Measurements from ENCODE around the gene MANEAL. TPM values are rescaled to one million over a fixed set of nuclear protein-coding genes. Genes with fewer than 3 reads are reported as not detected.
"Not testable (repeated sequence)": the region's sequence is repeated elsewhere in the genome, so short reads cannot be mapped to it uniquely, and the experiment has no call there.

The MANEAL gene
- total and polyA plus RNA-seq, 2 donors, result 3.1 to 3.3 TPM

GRCh38 chr1:37764414-37764825, 29.2 kb upstream of the MANEAL start:
- H3K4me1 ChIP-seq (ENCODE audit: insufficient read depth), result no peaks in the 10 kb centered on the region
- no peak for DNase-seq (ENCODE audit: extremely low spot score)
- WGBS, result 3% methylated on average over 29 of the region's 29 CpGs
- no peak overlapping the region for H3K4me3 ChIP-seq (ENCODE audit: low read depth, low read length)
- H3K27ac ChIP-seq (ENCODE audit: low read depth), result no peak overlapping the region
- H3K36me3 ChIP-seq (ENCODE audit: insufficient read depth), result no peaks in the 10 kb centered on the region

GRCh38 chr1:37764888-37765441, 28.7 kb upstream of the MANEAL start, which contains the start of gene EPHA10:
Gene EPHA10, minus strand, starts transcription at chr1:37765120. Its CDS starts 54 bp downstream, at chr1:37765066.
- Histone ChIP-seq H3K27ac (ENCODE audit: low read depth) (no peak within 1 kb of the TSS), H3K36me3 (ENCODE audit: insufficient read depth) (no peaks in the 10 kb centered on the region), H3K4me3 (ENCODE audit: low read depth, low read length) (no peak within 1 kb of the TSS), H3K4me1 (ENCODE audit: insufficient read depth) (no peaks in the 10 kb centered on the region)
- WGBS, result 2% methylated on average over 33 of the region's 33 CpGs
- DNase-seq (ENCODE audit: extremely low spot score), result peak; percentile 14

- no peaks in the 10 kb centered on the region for H3K36me3 ChIP-seq (ENCODE audit: insufficient read depth)
- 6% methylated on average over 27 of the region's 27 CpGs for WGBS
- H3K4me3 ChIP-seq (ENCODE audit: low read depth, low read length), result no peak overlapping the region
- no peak for DNase-seq (ENCODE audit: extremely low spot score)
- H3K4me1 ChIP-seq (ENCODE audit: insufficient read depth), result no peaks in the 10 kb centered on the region
- H3K27ac ChIP-seq (ENCODE audit: low read depth), result no peak overlapping the region
These were observed 27.6 kb upstream of the MANEAL start for GRCh38 chr1:37765916-37766664.

- Histone ChIP-seq H3K27ac (ENCODE audit: low read depth) (no peak overlapping the region), H3K4me1 (ENCODE audit: insufficient read depth) (no peaks in the 10 kb centered on the region), H3K4me3 (ENCODE audit: low read depth, low read length) (no peak overlapping the region), H3K36me3 (ENCODE audit: insufficient read depth) (no peaks in the 10 kb centered on the region)
- WGBS, result 8% methylated on average over 2 of the region's 2 CpGs
- no peak for DNase-seq (ENCODE audit: extremely low spot score)
These were observed 26.2 kb upstream of the MANEAL start for GRCh38 chr1:37767488-37767887.

GRCh38 chr1:37771440-37771839, 22.2 kb upstream of the MANEAL start:
- H3K4me3 ChIP-seq (ENCODE audit: low read depth, low read length); H3K27ac ChIP-seq (ENCODE audit: low read depth); DNase-seq (ENCODE audit: extremely low spot score); H3K4me1 ChIP-seq (ENCODE audit: insufficient read depth); H3K36me3 ChIP-seq (ENCODE audit: insufficient read depth): not testable (repeated sequence)

DNA sequence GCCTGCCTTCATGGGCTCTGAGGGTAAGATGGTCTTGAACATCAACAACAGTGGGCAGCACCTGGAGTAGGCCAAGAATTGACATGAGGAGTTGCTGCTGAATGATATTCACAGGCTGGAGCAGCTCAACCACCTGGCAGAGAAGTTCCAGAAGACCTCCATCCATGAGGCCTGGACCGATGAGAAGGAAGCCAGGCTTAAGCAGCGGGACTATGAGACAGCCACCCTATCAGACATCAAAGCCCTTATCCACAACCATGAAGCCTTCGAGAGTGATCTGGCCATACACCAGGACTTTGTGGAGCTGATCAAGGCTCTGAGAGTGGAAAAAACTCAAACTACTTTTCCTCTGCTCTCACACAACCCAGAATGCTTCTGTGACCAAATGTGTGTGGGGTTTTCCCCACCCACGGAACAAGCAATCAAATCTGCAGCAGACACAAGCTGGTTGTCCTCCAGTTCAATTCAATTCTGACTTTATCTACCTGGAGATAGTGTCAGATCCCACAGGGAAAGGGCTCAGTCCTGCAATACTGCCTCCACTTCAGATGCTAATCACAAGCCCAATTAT, 16.6 kb upstream of the MANEAL start:
- H3K4me1 ChIP-seq (ENCODE audit: insufficient read depth), result no peaks in the 10 kb centered on the region
- WGBS, result 71% methylated on average over 4 of the region's 4 CpGs
- H3K36me3 ChIP-seq (ENCODE audit: insufficient read depth), result no peaks in the 10 kb centered on the region
- no peak for DNase-seq (ENCODE audit: extremely low spot score)
- no peak overlapping the region for H3K4me3 ChIP-seq (ENCODE audit: low read depth, low read length)
- H3K27ac ChIP-seq (ENCODE audit: low read depth), result no peak overlapping the region

DNA sequence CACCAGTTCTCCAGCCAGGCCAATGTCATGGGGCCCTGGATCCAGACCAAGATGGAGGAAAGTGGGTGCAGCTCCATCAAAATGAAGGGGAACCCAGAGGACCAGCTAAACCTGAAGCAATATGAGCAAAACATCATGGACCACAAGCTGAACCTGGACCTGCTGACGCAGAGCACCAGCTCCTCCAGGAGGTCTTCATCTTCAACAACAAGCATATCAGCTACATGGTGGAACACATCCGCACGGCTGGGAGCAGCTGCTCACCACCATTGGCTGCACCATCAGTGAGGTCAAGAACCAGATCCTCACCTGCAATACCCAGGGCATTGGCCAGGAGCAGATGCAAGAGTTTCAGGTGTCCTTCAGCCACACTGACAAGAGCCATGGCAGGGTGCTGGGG, 15.0 kb upstream of the MANEAL start:
- 87% methylated on average over 3 of the region's 3 CpGs for WGBS
- no peaks in the 10 kb centered on the region for H3K4me1 ChIP-seq (ENCODE audit: insufficient read depth)
- DNase-seq (ENCODE audit: extremely low spot score), result no peak
- no peak overlapping the region for H3K27ac ChIP-seq (ENCODE audit: low read depth)
- H3K4me3 ChIP-seq (ENCODE audit: low read depth, low read length), result no peak overlapping the region
- H3K36me3 ChIP-seq (ENCODE audit: insufficient read depth), result no peaks in the 10 kb centered on the region

GRCh38 chr1:37782491-37782890, 11.2 kb upstream of the MANEAL start:
- Histone ChIP-seq H3K36me3 (ENCODE audit: insufficient read depth) (no peaks in the 10 kb centered on the region), H3K4me1 (ENCODE audit: insufficient read depth) (no peaks in the 10 kb centered on the region), H3K4me3 (ENCODE audit: low read depth, low read length) (no peak overlapping the region), H3K27ac (ENCODE audit: low read depth) (no peak overlapping the region)
- WGBS, result 77% methylated on average over 17 of the region's 17 CpGs
- DNase-seq (ENCODE audit: extremely low spot score), result no peak

DNA sequence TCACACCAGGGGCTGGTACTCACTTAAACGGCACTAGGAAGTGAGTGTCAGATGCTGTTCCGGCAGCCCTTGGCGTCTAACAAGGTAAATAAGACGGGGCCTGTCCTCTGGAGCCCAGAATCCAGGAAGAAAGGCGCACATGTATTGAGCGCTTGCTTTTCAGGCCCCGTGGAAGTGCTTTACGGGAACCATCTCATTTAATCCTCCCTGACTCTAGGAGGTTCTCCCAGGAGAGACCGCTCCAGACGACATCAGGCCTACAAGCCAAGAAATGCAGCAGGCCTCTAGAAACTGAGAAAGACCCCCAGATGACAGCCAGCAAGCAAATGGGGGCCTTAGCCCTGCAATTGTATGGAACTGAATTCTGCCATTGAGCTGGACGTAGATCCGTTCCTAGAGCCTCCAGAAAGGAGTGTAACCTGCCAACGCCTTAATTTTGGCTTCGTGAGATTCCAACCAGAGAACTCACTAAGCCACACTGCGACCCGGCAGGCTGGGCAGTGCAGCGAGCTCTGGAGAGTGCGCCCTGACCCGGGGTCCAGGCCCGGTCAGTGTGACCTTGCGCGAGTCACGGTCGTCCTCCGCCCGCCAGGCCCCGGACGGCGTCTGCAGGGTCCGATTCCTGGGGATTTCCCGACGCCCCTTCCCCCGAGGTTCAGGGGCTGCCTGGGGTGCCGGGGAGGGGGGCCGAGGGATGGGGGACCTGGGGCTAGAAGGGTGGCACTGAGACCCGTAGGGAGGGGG, 532 bp upstream of the MANEAL start:
- 33% methylated on average over 36 of the region's 36 CpGs for WGBS
- no peak overlapping the region for H3K27ac ChIP-seq (ENCODE audit: low read depth)
- no peaks in the 10 kb centered on the region for H3K36me3 ChIP-seq (ENCODE audit: insufficient read depth)
- no peak for DNase-seq (ENCODE audit: extremely low spot score)
- peak overlapping the region; percentile 68 for H3K4me3 ChIP-seq (ENCODE audit: low read depth, low read length)
- H3K4me1 ChIP-seq (ENCODE audit: insufficient read depth), result peaks cover 5% of the 10 kb centered on the region

GRCh38 chr1:37794372-37795339, 1.0 kb downstream of the MANEAL start:
- WGBS, result 9% methylated on average over 59 of the region's 59 CpGs
- DNase-seq (ENCODE audit: extremely low spot score), result no peak
- Histone ChIP-seq H3K4me3 (ENCODE audit: low read depth, low read length) (peak overlapping the region; percentile 68), H3K27ac (ENCODE audit: low read depth) (no peak overlapping the region), H3K36me3 (ENCODE audit: insufficient read depth) (no peaks in the 10 kb centered on the region), H3K4me1 (ENCODE audit: insufficient read depth) (peaks cover 5% of the 10 kb centered on the region)

- no peak for DNase-seq (ENCODE audit: extremely low spot score)
- 24% methylated on average over 22 of the region's 22 CpGs for WGBS
- H3K4me1 ChIP-seq (ENCODE audit: insufficient read depth), result peaks cover 5% of the 10 kb centered on the region
These were observed 1.9 kb downstream of the MANEAL start for GRCh38 chr1:37795340-37796125.

GRCh38 chr1:37797750-37798345, 4.2 kb downstream of the MANEAL start:
- whole genome bisulfite sequencing, result 84% methylated on average over 3 of the region's 3 CpGs
- no peak for DNase-seq (ENCODE audit: extremely low spot score)
- H3K27ac ChIP-seq (ENCODE audit: low read depth), result no peak overlapping the region
- H3K4me3 ChIP-seq (ENCODE audit: low read depth, low read length), result no peak overlapping the region
- H3K36me3 ChIP-seq (ENCODE audit: insufficient read depth), result no peaks in the 10 kb centered on the region
- H3K4me1 ChIP-seq (ENCODE audit: insufficient read depth), result peaks cover 5% of the 10 kb centered on the region

More at GRCh38 chr1:37795340-37796125, 1.9 kb downstream of the MANEAL start:
- Histone ChIP-seq H3K4me3 (ENCODE audit: low read depth, low read length) (no peak overlapping the region), H3K36me3 (ENCODE audit: insufficient read depth) (no peaks in the 10 kb centered on the region), H3K27ac (ENCODE audit: low read depth) (no peak overlapping the region)

Measured in urinary bladder (tissue), 4 donors.